Left forelimb (tissue), 1 donor: ENCODE measurements around the gene MATR3.
"Not testable (repeated sequence)": the region's sequence is repeated elsewhere in the genome, so short reads cannot be mapped to it uniquely, and the experiment has no call there.

Experiments used
- DNase-seq: peaks from one replicate; pipeline ENCODE4 v3.0.0-alpha.2; 2018; ENCODE audit warnings: low spot score

The MATR3 gene

DNA sequence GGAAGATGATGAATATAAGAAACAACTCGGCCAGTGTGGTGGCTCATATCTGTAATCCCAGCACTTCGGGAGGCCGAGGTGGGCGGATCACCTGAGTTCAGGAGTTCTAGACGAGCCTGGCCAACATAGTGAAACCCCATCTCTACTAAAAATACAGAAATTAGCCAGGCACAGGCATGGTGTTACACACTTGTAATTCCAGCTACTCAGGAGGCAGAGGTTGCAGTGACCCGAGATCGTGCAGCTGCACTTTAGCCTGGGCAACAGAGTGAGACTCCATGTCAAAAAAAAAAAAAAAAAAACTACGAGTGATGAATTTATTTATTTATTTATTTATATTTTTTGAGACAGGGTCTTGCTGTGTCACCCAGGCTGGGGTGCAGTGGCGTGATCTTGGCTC is 54.3 kb downstream of the MATR3 start:
- DNase-seq: not testable (repeated sequence)

DNA sequence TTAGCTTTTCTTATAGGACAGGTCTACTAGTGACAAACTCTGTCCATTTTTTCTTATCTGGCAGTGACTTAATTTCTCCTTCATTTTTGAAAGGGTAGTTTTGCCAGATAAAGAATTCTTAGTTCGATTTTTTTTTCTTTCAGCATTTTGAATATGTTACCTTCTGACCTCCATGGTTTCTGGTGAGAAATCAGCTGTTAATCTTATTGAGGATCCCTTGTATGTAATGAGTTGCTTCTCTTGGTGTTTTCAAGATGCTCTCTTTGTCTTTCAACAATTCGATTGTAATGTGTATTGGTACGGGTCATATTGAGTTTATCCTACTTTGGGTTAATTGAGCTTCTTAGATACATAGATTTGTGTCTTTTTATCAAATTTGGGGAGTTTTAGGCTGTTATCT is 60.6 kb downstream of the MATR3 start:
- DNase-seq: no peak

DNA sequence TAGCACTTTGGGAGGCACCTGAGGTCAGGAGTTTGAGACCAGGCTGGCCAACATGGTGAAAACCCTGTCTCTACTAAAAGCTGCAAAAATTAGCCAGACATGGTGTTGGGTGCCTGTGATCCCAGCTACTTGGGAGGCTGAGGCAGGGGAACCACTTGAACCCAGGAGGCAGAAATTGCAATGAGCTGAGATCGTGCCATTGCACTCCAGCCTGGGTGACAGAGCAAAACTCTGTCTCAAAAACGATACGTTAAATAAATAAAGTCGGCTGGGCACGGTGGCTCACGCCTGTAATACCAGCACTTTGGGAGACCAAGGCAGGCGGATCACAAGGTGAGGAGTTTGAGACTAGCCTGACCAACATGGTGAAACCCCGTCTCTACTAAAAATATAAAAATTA is 62.4 kb downstream of the MATR3 start:
- not testable (repeated sequence) for DNase-seq

DNA sequence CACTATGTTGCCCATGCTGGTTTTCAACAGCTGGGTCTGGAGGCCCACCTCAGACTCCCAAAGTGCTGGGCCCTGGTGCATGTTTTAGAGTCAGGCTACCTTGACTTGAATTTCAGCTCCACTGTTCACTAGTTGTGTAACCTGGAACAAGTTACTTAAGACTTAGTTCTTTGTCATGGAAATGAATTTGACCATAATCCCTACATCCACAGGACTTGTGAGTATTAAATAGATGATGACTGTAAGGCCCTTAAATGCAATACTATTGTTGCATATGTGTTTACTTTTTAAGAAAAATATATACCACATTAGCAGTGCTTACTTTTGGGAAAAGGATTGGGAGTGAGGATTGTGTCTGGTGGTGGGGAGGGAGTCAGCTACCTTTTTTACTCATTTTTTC is 64.5 kb downstream of the MATR3 start:
- DNase-seq: no peak

DNA sequence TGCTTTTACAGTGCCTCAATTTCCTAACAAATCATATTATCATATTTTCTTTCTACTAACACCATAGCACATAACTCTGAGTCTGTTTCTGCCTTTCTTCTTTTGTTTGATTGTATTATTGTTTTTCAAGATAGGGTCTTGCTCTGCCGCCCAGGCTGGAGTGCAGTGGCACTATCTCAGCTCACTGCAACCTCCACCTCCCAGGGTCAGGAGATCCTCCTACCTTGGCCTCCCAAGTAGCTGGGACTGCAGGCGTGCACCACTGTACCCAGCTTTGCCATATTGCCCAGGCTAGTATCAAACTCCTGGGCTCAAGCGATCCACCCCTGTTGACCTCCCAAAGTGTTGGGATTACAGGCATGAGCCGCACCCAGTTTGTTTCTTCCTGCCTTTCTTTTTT is 66.8 kb downstream of the MATR3 start:
- DNase-seq: no peak

DNA sequence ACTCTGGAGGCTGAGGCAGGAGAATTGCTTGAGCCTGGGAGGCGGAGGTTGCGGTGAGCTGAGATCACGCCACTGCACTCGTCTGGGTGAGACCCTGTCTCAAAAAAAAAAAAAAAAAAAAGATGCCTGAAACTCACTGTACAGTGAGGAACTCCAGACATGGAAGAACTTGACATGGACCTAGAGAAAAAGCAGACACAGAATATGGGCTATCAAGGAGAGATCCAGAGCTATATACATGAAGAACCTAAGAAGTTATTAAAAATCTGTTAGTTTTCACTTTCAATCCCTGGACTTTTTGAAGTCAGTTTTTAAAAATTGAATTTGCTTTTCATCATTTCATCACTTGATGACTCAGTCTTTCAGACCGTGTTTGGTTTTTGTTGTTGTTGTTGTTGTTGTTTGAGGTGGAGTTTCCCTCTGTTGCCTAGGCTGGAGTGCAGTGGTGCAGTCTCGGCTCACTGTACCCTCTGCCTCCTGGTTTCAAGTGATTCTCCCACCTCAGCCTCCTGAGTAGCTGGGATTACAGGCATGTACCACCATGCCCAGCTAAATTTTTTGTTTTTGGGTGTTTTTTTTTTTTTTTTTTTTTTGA is 68.4 kb downstream of the MATR3 start:
- no peak for DNase-seq

DNA sequence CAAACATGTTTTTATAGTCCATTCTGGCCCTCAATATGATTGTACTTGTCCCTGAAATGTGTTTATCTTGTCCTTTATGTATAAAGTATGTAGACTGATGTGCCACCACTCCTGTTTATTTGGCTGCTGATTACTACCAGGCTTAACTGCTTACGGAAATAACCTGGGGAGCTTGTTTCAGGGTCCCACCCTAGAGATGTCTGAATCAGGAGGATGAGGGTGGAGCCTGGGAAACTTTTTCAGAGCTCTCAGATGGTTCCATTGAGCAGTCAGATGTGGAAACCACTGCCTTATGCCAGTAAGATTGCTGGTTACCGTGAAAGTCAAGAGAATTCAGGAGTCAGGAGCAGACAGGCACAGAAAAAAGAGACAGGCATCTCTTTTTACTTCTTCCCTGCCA is 70.4 kb downstream of the MATR3 start:
- no peak for DNase-seq

DNA sequence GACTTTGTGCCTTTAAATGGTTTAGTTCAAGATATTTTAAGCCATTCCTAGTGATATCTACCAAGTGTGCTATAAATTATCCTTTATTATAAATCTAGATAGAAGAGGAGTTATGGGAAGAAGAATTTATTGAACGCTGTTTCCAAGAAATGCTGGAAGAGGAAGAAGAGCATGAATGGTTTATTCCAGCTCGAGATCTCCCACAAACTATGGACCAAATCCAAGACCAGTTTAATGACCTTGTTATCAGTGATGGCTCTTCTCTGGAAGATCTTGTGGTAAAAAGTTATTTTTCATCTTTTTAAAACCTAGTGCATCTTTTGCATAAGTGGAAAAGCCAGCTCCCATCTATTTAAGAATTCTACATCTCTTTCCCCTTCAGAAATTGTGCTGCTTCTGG is 70.9 kb downstream of the MATR3 start:
- DNase-seq: no peak

DNA sequence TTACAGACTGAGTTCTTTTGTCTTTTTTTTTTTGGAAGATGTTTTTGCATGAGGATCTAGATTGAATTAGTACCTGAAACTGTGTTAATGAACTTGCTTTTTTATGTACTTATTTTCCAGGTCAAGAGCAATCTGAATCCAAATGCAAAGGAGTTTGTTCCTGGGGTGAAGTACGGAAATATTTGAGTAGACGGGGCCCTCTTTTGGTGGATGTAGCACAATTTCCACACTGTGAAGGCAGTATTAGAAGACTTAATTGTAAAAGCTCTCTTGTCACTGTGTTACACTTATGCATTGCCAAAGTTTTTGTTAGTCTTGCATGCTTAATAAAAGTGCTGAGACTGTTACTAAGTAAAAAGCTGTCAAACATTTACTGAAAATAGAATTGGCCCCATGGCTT is 75.1 kb downstream of the MATR3 start:
- DNase-seq: no peak

DNA sequence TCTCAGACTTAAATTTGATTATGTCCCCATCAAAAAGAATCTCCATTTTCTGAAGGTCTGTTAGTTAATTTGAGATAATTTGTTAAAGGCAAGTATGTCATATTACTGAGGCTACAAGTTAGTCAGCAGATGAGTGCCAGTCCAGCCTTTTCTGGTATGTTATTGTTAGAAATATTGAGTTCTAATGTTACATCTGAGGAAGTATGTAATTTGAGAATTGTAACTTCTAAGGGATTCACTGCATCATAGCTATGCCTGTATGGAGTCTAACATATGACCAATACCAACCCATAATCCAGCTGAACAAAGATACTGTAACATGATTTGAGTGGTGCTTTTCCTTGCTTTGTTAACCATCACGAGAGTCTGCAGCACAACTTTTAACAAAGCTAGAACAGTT is 75.6 kb downstream of the MATR3 start:
- DNase-seq: no peak

DNA sequence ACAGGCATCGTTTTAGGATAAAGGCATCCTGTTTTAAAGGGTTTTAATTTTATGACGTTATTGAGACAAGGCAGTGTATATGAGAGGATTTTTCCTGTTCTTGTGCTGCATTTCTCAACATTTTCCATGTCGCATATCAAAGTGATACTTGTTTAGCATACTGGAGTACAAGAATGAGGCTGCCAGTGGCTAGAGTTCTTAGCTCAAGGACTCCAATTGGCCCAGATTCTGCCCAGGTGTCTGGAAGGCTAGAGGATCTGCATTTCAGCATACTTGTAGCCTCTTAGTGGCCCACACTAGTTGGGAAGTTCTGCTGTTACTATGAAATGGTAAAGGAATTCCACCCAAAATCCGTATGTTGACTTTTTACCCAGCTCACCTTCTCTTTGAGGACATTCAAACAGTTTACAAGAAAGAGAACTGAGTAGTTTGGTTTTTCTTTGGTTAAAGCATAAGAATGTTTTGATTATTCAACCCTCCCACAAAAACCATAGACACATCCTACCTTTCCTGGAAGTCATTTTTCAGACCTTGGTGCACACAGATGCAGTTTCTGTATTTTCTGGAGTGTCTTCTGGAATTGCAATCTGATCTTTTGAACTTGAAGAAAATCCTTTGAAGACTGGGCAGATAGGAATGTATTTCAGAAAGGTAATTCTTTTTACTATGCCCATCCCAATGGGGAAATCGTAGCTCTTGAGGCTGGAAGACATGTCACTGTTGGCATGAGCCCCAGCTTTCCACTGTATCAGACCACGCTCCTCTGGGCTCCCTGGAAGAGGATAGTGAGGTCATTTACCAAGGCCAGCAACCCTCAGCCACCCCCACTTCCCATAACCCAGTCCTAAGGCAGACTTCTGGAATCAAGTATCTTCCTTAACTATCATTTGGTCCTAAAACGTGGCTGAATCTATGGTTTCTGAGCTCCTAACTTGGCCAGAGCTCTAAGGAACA is 78.2 kb downstream of the MATR3 start:
- DNase-seq: no peak

DNA sequence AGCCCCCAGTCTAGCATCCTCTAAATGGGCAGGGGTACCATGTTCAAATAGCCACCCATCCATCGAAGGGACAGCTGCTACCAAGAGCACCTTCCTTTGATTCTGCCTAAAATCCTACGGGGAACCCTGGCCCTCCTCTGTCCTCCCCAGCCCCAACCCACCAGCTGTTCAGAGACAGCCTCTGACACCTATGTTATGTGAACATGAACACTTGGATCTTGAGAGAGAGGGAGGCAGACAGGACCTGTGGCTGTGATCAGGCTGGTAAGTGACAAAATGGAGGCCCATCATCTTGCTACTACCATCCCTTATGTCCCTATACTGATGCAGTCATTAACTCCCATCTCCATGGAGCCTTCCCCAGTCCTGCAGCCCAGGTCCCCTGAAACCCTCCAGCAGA is 81.4 kb downstream of the MATR3 start:
- DNase-seq: no peak

DNA sequence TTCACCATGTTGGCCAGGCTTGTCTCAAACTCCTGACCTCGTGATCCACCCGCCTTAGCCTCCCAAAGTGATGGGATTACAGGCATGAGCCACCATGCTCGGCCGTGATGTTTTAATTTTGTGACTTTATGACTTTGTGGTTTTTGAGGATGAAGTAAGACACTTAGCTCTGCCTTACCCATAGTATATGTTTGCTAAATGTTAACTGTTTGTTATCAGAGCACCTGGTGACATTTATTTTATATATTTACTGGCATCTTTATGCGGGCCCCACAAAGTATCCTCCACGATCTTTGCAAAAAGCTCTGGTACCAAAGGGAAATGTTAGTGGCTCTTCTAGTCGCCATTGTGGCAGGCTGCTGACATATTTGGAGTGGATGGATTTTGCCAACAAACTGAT is 82.8 kb downstream of the MATR3 start:
- no peak for DNase-seq

DNA sequence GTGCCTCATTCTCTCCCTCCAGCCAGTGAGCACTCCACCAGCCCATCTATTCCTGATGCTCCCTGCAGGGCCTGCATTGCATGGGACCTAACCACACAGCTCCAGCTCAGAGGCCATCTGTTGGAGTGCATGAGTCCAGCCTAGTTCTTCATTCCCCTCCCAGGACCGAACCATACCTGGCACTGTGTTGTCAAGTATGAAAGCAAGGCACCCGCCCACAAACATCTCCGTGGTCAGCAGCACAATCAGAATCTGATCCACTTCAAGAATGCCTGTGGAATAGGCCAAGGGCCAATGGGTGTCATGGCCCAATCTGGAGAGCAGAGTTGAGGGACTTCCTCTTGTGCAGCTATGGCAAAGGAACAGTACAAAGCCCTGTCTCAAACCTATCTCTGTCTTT is 83.7 kb downstream of the MATR3 start:
- no peak for DNase-seq

DNA sequence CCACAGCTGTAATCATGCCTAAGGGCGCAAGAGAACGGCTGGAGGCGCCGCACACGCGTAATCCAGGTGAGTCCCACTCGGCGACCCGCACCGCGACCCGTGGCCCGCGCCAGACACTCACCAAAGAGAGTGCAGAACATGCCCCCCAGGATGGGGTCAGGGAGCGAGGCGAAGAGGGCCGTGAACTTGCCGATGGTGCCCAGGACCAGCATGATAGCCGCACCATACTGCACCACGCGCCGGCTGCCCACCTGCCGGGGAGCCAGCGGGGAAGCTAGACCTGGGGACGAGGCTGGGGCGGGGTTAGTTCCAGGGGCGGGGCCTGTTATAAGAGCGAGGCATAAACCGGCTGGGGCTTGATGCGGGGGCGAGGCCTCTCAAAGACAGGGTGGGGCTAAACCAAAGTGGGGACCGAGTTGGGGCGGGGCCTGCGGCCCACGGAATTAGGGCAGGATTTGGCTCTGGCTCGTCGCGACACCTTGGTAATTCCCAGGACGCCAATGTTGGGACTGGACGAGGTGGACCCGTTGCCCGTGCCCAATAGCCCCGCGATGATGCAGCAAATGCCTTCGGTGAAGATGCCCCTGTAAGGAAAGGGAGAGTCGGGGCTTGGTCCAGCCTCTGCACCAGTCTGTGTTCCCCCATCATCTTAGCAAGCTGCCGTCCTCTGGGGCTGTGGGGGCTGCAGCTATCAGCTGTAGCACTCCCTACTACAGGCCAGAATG is 84.7 kb downstream of the MATR3 start:
- DNase-seq: no peak

DNA sequence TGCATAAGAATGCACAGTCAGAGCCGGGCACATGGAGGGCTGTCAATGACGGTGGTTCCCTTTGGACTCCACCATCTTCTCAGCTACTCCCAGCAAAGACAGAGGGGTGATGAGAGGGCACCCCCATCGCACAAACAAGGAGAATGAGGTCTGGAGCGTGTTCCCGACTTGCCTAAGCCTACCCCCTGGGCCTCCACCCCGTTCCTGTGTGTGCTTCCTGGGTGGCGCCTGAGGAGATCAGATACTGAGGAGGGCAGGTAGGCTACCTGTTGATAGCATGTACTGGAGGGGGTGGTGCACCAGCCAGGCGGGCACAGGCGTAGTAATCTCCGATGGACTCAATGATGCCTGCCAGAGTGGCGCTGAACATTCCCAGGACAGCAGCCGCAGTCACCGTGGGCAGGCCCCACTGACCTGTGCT is 85.4 kb downstream of the MATR3 start:
- DNase-seq: no peak

DNA sequence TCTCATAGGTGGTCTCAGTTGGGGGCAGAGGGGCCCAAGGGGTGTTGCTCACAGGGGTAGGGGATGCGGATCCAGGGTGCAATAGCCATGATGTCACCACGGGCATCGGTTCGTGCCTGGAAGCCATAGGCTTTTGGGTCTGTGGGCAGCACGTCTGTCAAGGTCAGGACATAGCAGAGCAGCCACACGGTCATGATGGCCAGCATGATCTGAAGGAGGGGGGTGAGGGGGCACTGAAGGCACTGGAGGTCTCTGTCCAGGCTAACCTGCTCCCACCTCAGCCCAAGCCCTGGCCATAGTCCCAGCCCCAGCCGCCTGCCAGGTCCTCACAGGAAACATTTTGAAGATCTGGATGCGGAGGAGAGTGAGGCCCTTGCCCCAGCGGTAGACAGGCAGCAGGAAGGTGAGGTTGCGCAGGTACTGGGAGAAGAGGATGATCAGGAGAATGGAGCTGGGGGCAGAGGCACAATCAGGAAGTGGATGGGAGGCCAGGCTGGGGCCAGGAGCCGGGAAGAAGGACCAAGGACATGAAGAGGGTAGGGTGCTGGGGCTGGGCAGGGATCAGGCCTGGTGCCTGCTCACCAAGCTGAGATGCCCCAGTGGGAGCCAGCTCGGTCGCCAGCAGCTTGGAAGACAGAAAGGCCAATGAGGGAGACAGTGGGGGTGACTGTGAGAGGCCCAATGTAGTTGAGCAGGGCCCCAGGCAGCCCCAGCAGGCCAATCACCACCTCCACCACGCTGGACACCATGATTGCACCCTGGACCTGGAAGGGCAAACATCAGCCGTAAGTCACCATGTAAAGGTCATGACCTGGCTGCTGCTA is 86.3 kb downstream of the MATR3 start:
- DNase-seq: no peak
